22Rv1 (cell line): ENCODE measurements around the gene SLC1A2.

ENCODE experiments used
- CTCF ChIP-seq: fragments of 450-650 bp; IDR thresholded peaks from 2 replicates; pipeline ENCODE4 v1.5.1; 2017; ENCODE audit warnings: mild to moderate bottlenecking
- ZFX ChIP-seq: fragments of 450-650 bp; IDR thresholded peaks from 2 replicates; pipeline ENCODE4 v1.6.1; 2017; ENCODE audit warnings: antibody characterized with exemption, borderline replicate concordance

- TF ChIP-seq CTCF (no peak), ZFX (no peak)
These were observed 17.4 kb upstream of the SLC1A2 start for GRCh38 chr11:35436581-35437250.
